Thoracic aorta (tissue), 2 donors: ENCODE results near the gene WDFY3. TPM values are rescaled to one million over a fixed set of nuclear protein-coding genes. Genes with fewer than 3 reads are reported as not detected.

Source experiments
- ATAC-seq: fragments of 150-250 bp; one replicate; pipeline ENCODE4 v1.8.0; 2017; ENCODE audit warnings: low read depth; ENCODE audit not compliant: insufficient number of reproducible peaks, low FRiP score
- DNase-seq: peaks from one replicate; pipeline ENCODE4 v3.0.0-alpha.2; 2020; ENCODE audit warnings: low spot score
- H3K27ac ChIP-seq, 2 donors: fragments of 200-600 bp; sonication (generic); 1 replicate in 1 of 2; 2 replicates in 1 of 2; pipeline ENCODE4 v1.5.1; 2016; ENCODE audit warnings: mild to moderate bottlenecking in 2 of 2, moderate library complexity in 2 of 2
- H3K27me3 ChIP-seq: fragments of 200-600 bp; sonication (generic); replicated peaks from 2 replicates; pipeline ENCODE4 v1.6.0; 2016; ENCODE audit warnings: mild to moderate bottlenecking; ENCODE audit not compliant: insufficient read depth
- H3K36me3 ChIP-seq: fragments of 200-600 bp; sonication (generic); one replicate; pipeline ENCODE4 v1.5.1; 2016
- H3K4me1 ChIP-seq, 2 donors: fragments of 200-600 bp; sonication (generic); 1 replicate in 1 of 2; 2 replicates in 1 of 2; pipeline versions ENCODE4 v1.5.1 to v1.6.0; 2016; ENCODE audit warnings: low read depth in 2 of 2, mild to moderate bottlenecking in 1 of 2; ENCODE audit not compliant: control insufficient read depth in 1 of 2
- H3K4me3 ChIP-seq: fragments of 200-600 bp; sonication (generic); 2 replicates; pipeline ENCODE4 v1.5.1; 2016; ENCODE audit warnings: mild to moderate bottlenecking
- H3K9me3 ChIP-seq: fragments of 200-600 bp; sonication (generic); 2 replicates; pipeline ENCODE4 v1.5.1; 2016
- total RNA-seq, 2 donors: library from RNA; depleted of rRNA; stranded (reverse); fragments of >200 nt; gene quantifications; one replicate each; pipeline versions ENCODE4 v1.1.0 to v1.2.3, GENCODE V29; 2016
- TF ChIP-seq, protein P1 (sequence below): fragments of 200-600 bp; sonication (generic); IDR thresholded peaks from one replicate; pipeline ENCODE4 v1.5.1; 2019; ENCODE audit warnings: antibody characterized with exemption

The WDFY3 gene
- total RNA-seq, 2 donors from 2014 or later: 116 to 140 TPM

DNA sequence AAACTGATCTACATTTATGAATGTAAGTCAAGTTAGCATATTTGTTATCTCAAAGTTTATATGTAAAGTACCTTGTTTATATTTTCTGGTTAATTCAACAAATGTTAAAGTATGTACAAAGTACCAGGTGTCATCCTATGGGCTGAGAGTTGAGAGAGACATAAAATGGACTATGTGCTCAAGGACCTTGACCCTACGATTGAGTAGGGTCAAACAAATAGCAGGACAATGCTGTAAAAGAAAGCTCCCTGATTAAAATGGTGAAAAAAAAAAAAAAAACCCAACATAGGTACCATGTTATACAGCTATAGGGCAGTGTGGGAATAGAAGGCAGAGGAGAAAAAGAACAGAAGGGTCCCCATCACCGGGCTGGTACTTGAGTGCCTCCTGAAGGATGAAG is 260.2 kb downstream of the WDFY3 start:
- no peaks in the 10 kb centered on the region for H3K4me1 ChIP-seq
- H3K9me3 ChIP-seq: no peaks in the 10 kb centered on the region
- no peak overlapping the region for H3K27ac ChIP-seq
- no peak for DNase-seq
- no peaks in the 10 kb centered on the region for H3K27me3 ChIP-seq
- H3K4me3 ChIP-seq: no peak overlapping the region
- TF ChIP-seq, protein P1, sequence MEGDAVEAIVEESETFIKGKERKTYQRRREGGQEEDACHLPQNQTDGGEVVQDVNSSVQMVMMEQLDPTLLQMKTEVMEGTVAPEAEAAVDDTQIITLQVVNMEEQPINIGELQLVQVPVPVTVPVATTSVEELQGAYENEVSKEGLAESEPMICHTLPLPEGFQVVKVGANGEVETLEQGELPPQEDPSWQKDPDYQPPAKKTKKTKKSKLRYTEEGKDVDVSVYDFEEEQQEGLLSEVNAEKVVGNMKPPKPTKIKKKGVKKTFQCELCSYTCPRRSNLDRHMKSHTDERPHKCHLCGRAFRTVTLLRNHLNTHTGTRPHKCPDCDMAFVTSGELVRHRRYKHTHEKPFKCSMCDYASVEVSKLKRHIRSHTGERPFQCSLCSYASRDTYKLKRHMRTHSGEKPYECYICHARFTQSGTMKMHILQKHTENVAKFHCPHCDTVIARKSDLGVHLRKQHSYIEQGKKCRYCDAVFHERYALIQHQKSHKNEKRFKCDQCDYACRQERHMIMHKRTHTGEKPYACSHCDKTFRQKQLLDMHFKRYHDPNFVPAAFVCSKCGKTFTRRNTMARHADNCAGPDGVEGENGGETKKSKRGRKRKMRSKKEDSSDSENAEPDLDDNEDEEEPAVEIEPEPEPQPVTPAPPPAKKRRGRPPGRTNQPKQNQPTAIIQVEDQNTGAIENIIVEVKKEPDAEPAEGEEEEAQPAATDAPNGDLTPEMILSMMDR: no peak
- H3K36me3 ChIP-seq: peaks cover 45% of the 10 kb centered on the region
- no peak for ATAC-seq

DNA sequence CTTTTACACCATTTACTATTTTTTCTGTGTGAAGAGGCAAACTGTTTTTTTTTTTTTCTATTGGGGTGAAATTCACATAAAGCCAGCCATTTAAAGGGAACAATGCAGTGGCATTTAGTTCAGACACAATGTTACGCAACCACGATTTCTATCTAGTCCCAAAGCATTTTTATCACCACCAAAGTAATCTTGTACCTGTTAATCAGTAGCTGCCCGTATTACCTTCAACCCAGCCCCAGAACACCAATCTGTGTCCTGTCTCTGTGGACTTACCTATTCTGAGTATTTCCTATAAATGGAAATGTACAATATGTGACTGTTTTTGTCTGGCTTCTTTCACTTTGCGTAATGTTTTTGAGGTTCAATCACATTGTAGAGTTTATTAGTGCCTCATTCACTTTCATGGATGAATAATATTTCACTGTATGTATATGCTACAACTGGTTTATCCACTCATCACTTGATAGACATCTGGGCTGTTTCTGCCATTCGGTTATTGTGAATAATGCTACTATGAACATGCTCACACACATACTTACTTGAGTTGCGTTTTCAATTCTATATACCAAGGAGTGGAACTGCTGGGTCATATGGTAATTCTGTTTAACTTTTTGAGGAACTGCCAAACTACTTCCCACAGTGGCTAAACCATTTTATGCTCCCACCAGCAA is 267.4 kb downstream of the WDFY3 start:
- Histone ChIP-seq H3K9me3 (no peaks in the 10 kb centered on the region), H3K36me3 (peaks cover 51% of the 10 kb centered on the region), H3K27ac (no peak overlapping the region), H3K27me3 (no peaks in the 10 kb centered on the region), H3K4me3 (no peak overlapping the region), H3K4me1 (no peaks in the 10 kb centered on the region)
- DNase-seq (no peak), ATAC-seq (no peak)
- TF ChIP-seq, protein P1: no peak

DNA sequence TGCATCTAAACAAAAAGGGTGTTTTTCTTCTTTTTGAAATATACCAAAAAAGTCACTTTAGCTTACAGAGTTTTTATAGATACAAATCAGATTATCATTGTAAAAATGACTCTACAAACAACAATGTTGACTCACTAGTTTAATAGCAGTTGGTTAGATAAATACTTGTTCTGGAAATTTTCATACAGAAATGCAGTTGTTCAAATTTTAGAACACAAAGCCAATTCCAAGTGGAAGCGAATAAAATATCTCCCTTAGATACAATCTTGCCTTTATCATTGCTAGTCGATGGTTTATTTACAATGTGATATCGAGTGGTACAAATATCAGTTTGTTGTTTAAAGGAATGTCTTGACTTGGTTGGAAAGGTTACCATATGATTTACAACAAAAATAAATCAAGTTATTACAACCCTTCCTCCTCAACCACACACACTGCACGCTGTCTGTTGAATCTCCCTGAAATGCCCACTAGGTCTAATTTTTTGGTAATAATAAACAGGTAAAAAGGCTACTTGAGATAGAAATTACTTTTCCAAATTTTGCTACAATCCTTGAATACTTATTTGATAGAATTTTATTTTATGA is 268.8 kb downstream of the WDFY3 start:
- DNase-seq (no peak), ATAC-seq (no peak)
- no peak overlapping the region for H3K27ac ChIP-seq
- H3K4me1 ChIP-seq: no peaks in the 10 kb centered on the region
- H3K9me3 ChIP-seq: no peaks in the 10 kb centered on the region
- peaks cover 40% of the 10 kb centered on the region for H3K36me3 ChIP-seq
- TF ChIP-seq, protein P1: no peak
- no peak overlapping the region for H3K4me3 ChIP-seq
- H3K27me3 ChIP-seq: no peaks in the 10 kb centered on the region

DNA sequence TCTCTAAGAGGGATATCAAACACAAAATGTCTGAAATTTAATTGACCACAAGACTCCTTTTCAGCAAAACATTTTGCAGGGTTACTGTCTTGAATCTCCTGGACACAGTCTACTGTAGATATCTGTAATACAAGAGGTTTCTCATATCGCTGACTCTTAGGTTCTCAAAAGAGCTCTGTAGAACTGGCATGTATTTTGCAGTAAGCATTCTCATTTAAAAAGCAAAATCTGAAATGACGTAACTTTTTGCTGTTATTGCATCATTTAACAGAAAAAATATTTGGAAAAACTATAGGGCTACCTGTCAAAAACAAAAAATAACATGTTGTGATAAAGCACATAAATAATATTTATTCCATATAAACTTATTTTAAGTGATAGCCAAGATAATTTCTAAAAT is 269.3 kb downstream of the WDFY3 start:
- Histone ChIP-seq H3K4me1 (no peaks in the 10 kb centered on the region), H3K27me3 (no peaks in the 10 kb centered on the region), H3K27ac (no peak overlapping the region), H3K36me3 (peaks cover 37% of the 10 kb centered on the region), H3K9me3 (no peaks in the 10 kb centered on the region), H3K4me3 (no peak overlapping the region)
- ATAC-seq (no peak), DNase-seq (no peak)
- TF ChIP-seq, protein P1: no peak

DNA sequence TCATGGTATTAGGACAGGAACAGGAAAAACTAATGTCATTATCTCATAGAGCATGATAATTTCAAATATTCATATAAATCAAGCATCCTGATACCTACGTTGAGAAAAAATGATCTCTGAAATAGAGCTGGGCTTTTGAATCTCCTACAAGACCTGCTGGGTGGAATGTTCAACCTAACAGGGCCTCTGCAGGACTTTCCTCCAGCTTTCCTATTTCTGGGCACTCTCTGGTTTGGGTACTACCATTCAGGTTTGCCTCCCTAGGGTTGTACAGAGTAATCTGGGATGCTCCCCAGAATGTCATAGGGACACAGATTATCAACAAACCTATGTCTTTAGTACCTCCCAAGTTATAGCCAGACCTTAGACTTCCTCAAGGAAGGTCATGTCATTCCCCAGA is 274.7 kb downstream of the WDFY3 start:
- TF ChIP-seq, protein P1: no peak
- Histone ChIP-seq H3K4me1 (peaks cover 0 to 11% of the 10 kb centered on the region in 2 donors), H3K4me3 (no peak overlapping the region), H3K27ac (no peak overlapping the region), H3K9me3 (no peaks in the 10 kb centered on the region), H3K36me3 (peaks cover 25% of the 10 kb centered on the region), H3K27me3 (no peaks in the 10 kb centered on the region)
- no peak for ATAC-seq
- no peak for DNase-seq
